Activated CD8-positive, alpha-beta memory T cell treated with anti-CD3 and anti-CD28 coated beads, Interleukin-2, amount 10 ng/mL, durations not matched to agents 7 days and 5 days (primary cell): ENCODE data around the gene PLCL2. TPM values are rescaled to one million over a fixed set of nuclear protein-coding genes. Genes with fewer than 3 reads are reported as not detected.

Source experiments
- ATAC-seq: fragments of 150-1000 bp; cut with Tn5 transposase; one replicate; pipeline ENCODE4 v1.10.0; 2021; ENCODE audit warnings: moderate library complexity
- CTCF ChIA-PET: fragments of 350-600 bp; sonication (Branson Sonifier 250); formaldehyde crosslinking; loops from one replicate; lab custom pipeline; 2021; ENCODE audit warnings: antibody characterized with exemption; lab: Charles Lee
- DNase-seq: peaks from one replicate; pipeline ENCODE4 v3.0.0-alpha.2; 2020
- H3K27ac Mint-ChIP-seq: one replicate; pipeline ENCODE4 v1.8.0; 2021; ENCODE audit warnings: mild to moderate bottlenecking, mixed read lengths
- H3K27me3 Mint-ChIP-seq: one replicate; pipeline ENCODE4 v1.8.0; 2021; ENCODE audit warnings: mixed read lengths
- H3K36me3 Mint-ChIP-seq: one replicate; pipeline ENCODE4 v1.8.0; 2021; ENCODE audit warnings: mild to moderate bottlenecking, mixed read lengths
- H3K4me1 Mint-ChIP-seq: one replicate; pipeline ENCODE4 v1.8.0; 2021; ENCODE audit warnings: mixed read lengths
- H3K4me3 Mint-ChIP-seq: one replicate; pipeline ENCODE4 v1.8.0; 2021; ENCODE audit warnings: mild to moderate bottlenecking, moderate library complexity, mixed read lengths
- H3K9me3 Mint-ChIP-seq: one replicate; pipeline ENCODE4 v1.8.0; 2022; ENCODE audit warnings: low read depth, mixed read lengths
- total RNA-seq, 2 experiments: library from RNA; stranded (reverse); gene quantifications; one replicate each; pipeline ENCODE4 v1.2.3, GENCODE V29; 2021

PLCL2 gene
- total RNA-seq, 2 experiments from 2014 or later: 24.4 to 36.8 TPM

DNA sequence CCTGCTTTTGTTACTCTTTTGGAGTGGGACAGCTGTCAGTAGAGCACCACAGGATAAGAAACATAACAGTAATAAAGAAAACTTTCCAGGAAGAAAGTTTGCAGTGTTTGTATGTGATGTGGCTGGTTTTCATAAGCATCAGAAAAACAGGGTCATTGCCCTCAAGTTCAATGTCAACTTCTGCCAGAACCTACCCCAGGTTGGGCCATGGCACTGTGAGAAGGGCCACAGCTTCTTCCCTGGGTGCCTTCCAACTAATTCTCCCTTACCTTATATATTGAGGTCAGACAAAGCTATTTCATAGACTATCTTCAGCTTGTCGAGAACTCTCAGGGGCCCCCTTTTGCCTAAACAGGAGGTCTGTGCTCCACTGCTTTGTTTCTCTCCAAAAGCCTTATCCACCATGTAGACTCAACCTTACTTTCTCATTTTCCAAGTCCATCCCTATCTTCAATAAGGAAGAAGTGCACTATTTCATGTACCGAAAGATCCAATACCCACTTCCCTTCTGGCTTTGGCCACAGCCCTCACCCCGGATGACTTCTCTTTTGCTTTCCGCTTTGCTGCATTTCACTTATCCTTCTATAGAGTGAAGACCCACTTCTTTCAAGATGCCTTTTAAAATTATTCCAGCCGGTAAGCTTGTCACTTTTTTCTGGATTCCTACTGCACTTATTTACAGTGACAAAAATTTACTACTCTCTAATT lies 38.2 kb upstream of the PLCL2 start:
- no peak for ATAC-seq
- Mint-ChIP-seq H3K9me3 (no peaks in the 10 kb centered on the region), H3K4me1 (peaks cover 53% of the 10 kb centered on the region), H3K27ac (no peak overlapping the region), H3K36me3 (peaks cover 2% of the 10 kb centered on the region), H3K4me3 (no peak overlapping the region), H3K27me3 (no peaks in the 10 kb centered on the region)
- DNase-seq: no peak
- CTCF ChIA-PET: no interaction called here

DNA sequence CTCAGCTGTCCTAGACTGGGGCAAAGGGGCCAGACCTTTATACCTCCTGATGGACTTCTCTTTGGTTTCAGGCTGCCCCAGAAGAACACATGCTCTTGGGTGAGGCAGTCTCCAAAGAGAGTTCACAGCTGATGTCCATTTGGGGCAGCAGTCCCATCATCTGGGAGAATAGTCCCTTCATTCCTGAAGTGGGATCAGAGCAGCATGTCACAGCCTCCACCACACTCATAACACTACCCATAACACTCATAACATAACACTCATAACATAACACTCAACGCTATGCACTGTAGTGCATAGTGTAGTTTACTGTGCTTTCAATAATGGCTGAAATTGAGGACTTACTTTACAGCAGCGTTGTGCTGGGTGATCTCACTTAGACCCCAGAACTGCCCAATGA lies 36.7 kb upstream of the PLCL2 start:
- ATAC-seq (peak; percentile 59), DNase-seq (no peak)
- H3K36me3 Mint-ChIP-seq: peaks cover 2% of the 10 kb centered on the region
- CTCF ChIA-PET: interaction anchor here (2.8 kb wide), 1 partner anchor 37 kb away, joined by 19 read pairs; the partner anchor contains the start of gene PLCL2
- no peaks in the 10 kb centered on the region for H3K9me3 Mint-ChIP-seq
- H3K27ac Mint-ChIP-seq: no peak overlapping the region
- H3K4me1 Mint-ChIP-seq: peaks cover 40% of the 10 kb centered on the region
- H3K4me3 Mint-ChIP-seq: no peak overlapping the region
- H3K27me3 Mint-ChIP-seq: no peaks in the 10 kb centered on the region

DNA sequence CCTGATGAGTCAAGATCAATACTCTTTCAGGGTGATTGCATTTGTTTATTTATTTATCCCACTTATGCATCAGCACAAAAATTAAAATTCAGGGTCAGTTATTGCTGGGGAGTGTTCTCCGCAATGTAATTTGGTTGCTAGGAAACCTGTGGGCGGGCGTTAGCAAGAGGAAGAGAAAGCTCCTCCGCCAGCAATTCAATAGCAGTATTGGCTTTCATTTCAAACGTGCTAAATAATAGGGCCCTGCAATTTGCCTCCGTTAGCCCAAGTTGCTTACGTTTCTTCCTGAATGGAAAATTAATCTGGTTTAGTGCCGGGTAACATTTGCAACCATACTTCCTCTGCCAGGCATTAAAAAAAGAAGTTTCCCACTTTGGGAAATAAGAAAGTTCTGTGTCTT lies 35.5 kb upstream of the PLCL2 start:
- Mint-ChIP-seq H3K27me3 (no peaks in the 10 kb centered on the region), H3K27ac (peak overlapping the region; percentile 77), H3K4me1 (peaks cover 28% of the 10 kb centered on the region), H3K36me3 (peaks cover 2% of the 10 kb centered on the region), H3K9me3 (no peaks in the 10 kb centered on the region), H3K4me3 (peak overlapping the region; percentile 49)
- DNase-seq (peak; percentile 87), ATAC-seq (peak; percentile 91)
- CTCF ChIA-PET: interaction anchor here (0.9 to 2.8 kb wide), 5 partner anchors 11 to 383 kb away, joined by 3 to 19 read pairs (median 3); partner anchors contain the start of gene PLCL2

DNA sequence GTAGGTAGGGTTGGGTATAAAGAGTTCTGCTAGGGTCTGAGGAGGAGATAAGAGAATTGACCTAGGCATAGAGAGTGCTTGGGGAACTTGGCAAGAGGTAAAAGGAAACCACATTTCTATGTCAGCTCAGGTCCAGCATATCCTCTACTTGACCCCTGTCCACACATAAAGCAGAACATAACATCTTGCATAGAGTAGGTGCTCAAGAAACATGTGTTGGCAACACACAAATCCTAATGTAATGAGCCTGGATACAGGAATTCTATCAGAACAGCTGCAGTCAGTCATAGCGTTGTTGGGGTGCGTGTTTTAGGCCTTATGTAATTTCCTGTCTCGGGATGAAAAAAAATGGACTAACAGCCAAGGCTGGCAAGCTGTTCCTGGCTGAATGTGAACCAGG lies 35.0 kb upstream of the PLCL2 start:
- H3K4me1 Mint-ChIP-seq: peaks cover 28% of the 10 kb centered on the region
- CTCF ChIA-PET: interaction anchor here (1.1 to 2.8 kb wide), 4 partner anchors 11 to 382 kb away, joined by 3 to 19 read pairs (median 4); partner anchors contain the start of gene PLCL2
- DNase-seq (no peak), ATAC-seq (peak; percentile 37)
- no peaks in the 10 kb centered on the region for H3K27me3 Mint-ChIP-seq
- H3K9me3 Mint-ChIP-seq: no peaks in the 10 kb centered on the region
- peaks cover 2% of the 10 kb centered on the region for H3K36me3 Mint-ChIP-seq
- peak overlapping the region; percentile 77 for H3K27ac Mint-ChIP-seq
- H3K4me3 Mint-ChIP-seq: peak overlapping the region; percentile 49

DNA sequence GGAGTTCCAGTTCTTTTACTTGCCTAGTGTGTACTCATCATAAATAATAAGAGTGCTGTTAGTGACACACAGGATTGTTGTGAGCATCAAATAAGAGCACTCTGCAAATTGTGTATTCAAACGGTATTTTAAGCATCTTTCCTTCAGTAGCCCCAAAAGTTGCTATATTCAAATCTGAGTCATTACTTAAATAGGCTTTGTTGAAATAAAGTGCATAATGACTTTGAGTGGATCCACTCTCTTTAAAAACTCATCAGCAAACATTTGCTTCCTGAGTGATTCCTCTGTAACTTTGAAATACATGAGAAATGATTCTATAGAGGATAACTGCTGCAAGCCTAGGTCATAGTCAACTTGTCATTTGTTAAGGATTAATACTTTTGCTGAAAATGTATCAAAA lies 29.3 kb upstream of the PLCL2 start:
- H3K9me3 Mint-ChIP-seq: no peaks in the 10 kb centered on the region
- no peak for DNase-seq
- ATAC-seq: no peak
- CTCF ChIA-PET: no interaction called here
- H3K4me3 Mint-ChIP-seq: no peak overlapping the region
- H3K36me3 Mint-ChIP-seq: no peaks in the 10 kb centered on the region
- H3K27me3 Mint-ChIP-seq: peaks cover 7% of the 10 kb centered on the region
- peaks cover 2% of the 10 kb centered on the region for H3K4me1 Mint-ChIP-seq
- no peak overlapping the region for H3K27ac Mint-ChIP-seq

DNA sequence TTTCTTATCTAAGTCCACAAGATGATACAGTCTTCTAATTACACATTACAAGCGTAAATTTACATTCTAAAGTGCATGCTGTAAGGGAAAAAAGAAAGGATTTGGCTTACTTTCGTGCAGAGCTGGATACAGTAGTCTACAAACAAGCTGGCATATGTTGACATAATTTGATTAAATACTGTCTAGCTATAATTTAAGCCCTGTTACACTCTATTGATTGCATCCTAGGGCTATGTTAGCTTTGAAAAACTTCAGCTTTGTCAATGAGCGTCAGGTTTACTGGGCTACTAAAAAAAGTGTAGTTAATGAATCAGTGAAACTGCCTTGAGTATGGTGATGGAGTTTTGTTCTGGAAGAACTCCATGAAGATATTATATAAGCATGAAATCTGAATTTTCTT lies 24.5 kb upstream of the PLCL2 start:
- Mint-ChIP-seq H3K9me3 (no peaks in the 10 kb centered on the region), H3K36me3 (peaks cover 2% of the 10 kb centered on the region), H3K27ac (no peak overlapping the region), H3K27me3 (peaks cover 7% of the 10 kb centered on the region), H3K4me1 (peaks cover 2% of the 10 kb centered on the region), H3K4me3 (no peak overlapping the region)
- CTCF ChIA-PET: no interaction called here
- DNase-seq (no peak), ATAC-seq (no peak)

DNA sequence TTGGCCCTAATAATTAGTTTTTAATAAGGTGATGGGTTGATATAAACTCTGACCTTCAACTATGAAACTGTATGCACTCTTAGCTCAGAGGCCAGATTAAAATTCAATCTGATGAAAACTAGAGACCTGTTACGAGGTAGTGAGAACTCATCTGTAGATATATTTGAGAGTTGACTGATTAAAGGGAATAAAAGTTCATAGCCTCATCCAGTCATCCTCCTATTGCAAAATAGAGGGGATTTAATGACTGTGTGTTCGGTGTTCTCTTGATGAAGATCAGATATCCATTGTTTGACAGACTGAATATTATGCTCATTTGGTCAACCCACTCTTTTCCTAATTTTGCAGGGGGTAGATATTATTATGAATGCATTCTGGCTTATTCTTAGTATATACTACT lies 23.3 kb upstream of the PLCL2 start:
- ATAC-seq (no peak), DNase-seq (no peak)
- Mint-ChIP-seq H3K4me1 (peaks cover 5% of the 10 kb centered on the region), H3K27me3 (peaks cover 10% of the 10 kb centered on the region), H3K36me3 (peaks cover 2% of the 10 kb centered on the region), H3K9me3 (no peaks in the 10 kb centered on the region), H3K4me3 (no peak overlapping the region), H3K27ac (no peak overlapping the region)
- CTCF ChIA-PET: interaction anchor here (1.4 to 1.5 kb wide), 2 partner anchors 12 to 19 kb away, joined by 3 read pairs; no protein-coding TSS in a partner anchor

DNA sequence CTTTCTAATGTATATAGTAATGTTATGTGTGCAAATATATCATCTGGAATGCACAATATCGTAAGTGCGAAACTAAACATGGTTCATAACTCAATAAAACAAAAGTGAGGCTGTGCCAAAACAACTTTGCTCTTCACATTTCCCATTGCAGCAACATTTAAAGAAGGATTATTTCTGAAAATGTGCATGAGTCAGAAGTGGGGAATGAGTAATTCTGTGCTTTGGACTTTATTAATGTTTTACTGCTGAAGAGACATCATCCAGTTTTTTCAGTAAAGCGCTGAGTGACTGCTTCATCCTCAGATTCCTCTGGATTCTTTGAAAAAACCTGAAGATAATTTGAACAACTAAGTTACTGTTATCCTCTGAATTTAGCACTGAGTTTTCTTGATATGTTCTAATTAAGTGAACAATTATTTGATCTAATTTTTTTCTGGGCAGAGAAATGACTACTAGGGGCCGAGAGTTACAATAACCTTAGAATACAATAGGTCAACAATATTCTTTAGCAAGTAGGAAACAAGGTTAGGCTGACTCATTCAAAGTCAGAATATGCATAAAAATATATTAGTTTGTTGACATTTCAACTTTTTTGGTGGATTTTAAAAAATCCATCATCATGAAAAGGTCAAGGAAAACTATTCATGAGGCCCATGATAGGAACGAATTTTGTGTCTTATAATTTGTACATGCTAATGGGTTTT lies 20.0 kb upstream of the PLCL2 start:
- CTCF ChIA-PET: no interaction called here
- DNase-seq (no peak), ATAC-seq (no peak)
- no peak overlapping the region for H3K27ac Mint-ChIP-seq
- H3K4me3 Mint-ChIP-seq: no peak overlapping the region
- peaks cover 5% of the 10 kb centered on the region for H3K27me3 Mint-ChIP-seq
- peaks cover 2% of the 10 kb centered on the region for H3K36me3 Mint-ChIP-seq
- H3K4me1 Mint-ChIP-seq: peaks cover 11% of the 10 kb centered on the region
- no peaks in the 10 kb centered on the region for H3K9me3 Mint-ChIP-seq

DNA sequence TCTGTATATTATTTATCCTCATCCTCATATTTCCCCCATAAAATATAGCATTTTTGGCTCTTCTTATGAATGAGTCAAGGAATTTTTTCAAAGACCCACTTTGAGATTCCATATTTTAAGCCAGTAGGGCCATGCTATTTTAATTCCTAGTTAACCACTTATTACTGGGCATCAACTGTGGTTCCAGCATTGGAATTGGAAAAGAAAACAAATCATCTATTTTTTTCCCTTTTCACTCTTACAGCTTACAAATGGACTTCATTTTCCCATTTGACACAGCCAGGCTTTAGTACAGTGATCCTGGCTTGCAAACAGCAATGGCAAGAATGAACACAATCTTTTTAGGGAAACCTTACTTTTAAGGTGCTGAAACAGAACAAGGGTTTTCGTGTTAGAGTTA lies 19.4 kb upstream of the PLCL2 start:
- H3K27ac Mint-ChIP-seq: no peak overlapping the region
- peaks cover 5% of the 10 kb centered on the region for H3K27me3 Mint-ChIP-seq
- CTCF ChIA-PET: no interaction called here
- no peak overlapping the region for H3K4me3 Mint-ChIP-seq
- DNase-seq: no peak
- no peaks in the 10 kb centered on the region for H3K9me3 Mint-ChIP-seq
- H3K36me3 Mint-ChIP-seq: peaks cover 2% of the 10 kb centered on the region
- no peak for ATAC-seq
- H3K4me1 Mint-ChIP-seq: peaks cover 11% of the 10 kb centered on the region

DNA sequence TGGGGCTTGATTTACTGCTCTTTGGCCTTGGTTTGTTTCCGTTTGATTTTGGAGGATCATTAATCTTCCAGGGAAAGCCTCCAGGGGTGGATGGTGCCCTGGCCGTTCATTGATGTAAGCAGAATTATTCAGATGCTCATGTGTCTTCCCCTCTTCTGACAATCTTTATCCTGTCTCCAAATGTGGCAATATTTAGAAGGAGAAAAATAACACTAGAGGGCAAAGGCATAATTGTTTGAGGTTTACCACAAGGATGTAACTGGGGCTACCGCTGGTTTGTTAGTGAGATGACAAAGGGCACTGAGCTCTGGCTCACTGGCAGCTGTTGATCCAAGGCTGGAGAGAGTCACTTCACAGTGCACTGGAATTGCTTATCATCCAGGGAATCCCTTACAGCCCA lies 18.2 kb upstream of the PLCL2 start:
- Mint-ChIP-seq H3K27me3 (peaks cover 5% of the 10 kb centered on the region), H3K4me3 (no peak overlapping the region), H3K9me3 (no peaks in the 10 kb centered on the region), H3K36me3 (peaks cover 2% of the 10 kb centered on the region), H3K4me1 (peaks cover 11% of the 10 kb centered on the region), H3K27ac (no peak overlapping the region)
- CTCF ChIA-PET: interaction anchor here (1.0 to 1.2 kb wide), 2 partner anchors 27 to 220 kb away, joined by 3 read pairs; no protein-coding TSS in a partner anchor
- DNase-seq (no peak), ATAC-seq (peak; percentile 45)

DNA sequence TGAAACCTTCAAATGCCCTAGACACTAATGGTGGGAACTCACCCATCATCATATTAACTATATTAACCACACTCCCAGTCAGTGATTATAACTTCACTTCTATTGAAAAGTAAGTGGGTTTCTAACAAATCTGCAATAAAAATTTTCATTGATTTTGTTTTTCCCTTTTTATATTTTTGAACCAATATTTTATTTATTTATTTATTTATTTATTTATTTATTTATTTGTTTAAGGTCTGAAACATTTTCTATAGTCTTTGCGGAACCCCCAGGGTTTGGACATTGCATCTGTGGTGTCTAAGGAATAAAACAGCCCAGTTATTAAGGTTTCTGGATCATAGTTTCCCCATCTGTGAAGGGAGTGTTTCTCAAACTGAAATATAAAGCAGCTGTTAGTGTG lies 16.2 kb upstream of the PLCL2 start:
- no peak overlapping the region for H3K4me3 Mint-ChIP-seq
- H3K27ac Mint-ChIP-seq: no peak overlapping the region
- CTCF ChIA-PET: interaction anchor here (1.2 kb wide), 1 partner anchor 373 kb away, joined by 3 read pairs; no protein-coding TSS in a partner anchor
- peaks cover 5% of the 10 kb centered on the region for H3K27me3 Mint-ChIP-seq
- H3K36me3 Mint-ChIP-seq: no peaks in the 10 kb centered on the region
- no peak for DNase-seq
- no peak for ATAC-seq
- no peaks in the 10 kb centered on the region for H3K9me3 Mint-ChIP-seq
- peaks cover 11% of the 10 kb centered on the region for H3K4me1 Mint-ChIP-seq

DNA sequence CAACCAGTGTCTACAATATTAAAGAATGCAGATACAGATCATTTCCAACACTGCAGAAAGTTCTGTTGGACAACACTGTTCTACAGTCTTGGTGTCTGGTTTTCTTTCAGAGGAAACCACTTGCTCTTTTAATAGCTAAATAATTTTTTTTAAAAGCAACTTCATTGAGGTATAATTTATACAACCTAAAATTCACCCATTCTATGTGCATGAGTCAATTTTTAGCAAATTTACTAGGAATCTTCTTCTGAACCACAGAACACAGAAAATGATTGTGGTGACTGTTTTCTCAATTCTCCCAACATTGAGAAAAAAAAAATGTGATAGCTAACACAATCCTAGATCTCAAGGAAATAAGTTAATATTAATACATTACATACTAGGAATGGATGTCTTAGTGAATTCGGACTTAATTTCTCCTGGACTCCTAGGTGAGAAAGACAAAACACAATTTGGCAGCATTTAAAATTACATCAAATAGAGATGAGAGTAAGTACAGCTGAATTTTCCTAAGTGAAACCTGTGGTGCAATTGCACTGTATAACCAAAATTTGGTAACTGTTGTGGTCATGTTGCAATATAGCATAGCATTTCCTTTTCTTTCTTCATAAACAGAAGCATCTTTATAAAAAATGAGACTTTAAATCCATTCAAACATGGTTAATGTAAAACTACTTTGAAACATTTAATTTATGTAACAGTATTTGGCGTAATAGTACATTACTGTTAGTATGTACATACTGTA lies 15.3 kb upstream of the PLCL2 start:
- H3K27ac Mint-ChIP-seq: no peak overlapping the region
- CTCF ChIA-PET: interaction anchor here (1.2 kb wide), 1 partner anchor 373 kb away, joined by 3 read pairs; no protein-coding TSS in a partner anchor

More for the DNA sequence above, 15.3 kb upstream of the PLCL2 start:
- ATAC-seq (no peak), DNase-seq (no peak)
- Mint-ChIP-seq H3K27me3 (peaks cover 5% of the 10 kb centered on the region), H3K36me3 (no peaks in the 10 kb centered on the region), H3K9me3 (no peaks in the 10 kb centered on the region), H3K4me1 (peaks cover 11% of the 10 kb centered on the region), H3K4me3 (no peak overlapping the region)
